ENCODE results near the gene PDE8A. TPM values are rescaled to one million over a fixed set of nuclear protein-coding genes. Genes with fewer than 3 reads are reported as not detected.
A peak's percentile ranks its signal among the peaks of the same experiment; 100 is the strongest.

PDE8A gene
- total RNA-seq, 1 donor from 2014 or later = 23.7 TPM

- Mint-ChIP-seq H3K9me3 (ENCODE audit: unreplicated experiment) (no peaks in the 10 kb centered on the region), H3K4me1 (ENCODE audit: unreplicated experiment) (peaks cover 24% of the 10 kb centered on the region), H3K27ac (ENCODE audit: unreplicated experiment) (no peak overlapping the region), H3K27me3 (ENCODE audit: unreplicated experiment) (no peaks in the 10 kb centered on the region), H3K36me3 (ENCODE audit: unreplicated experiment) (no peaks in the 10 kb centered on the region), H3K4me3 (ENCODE audit: unreplicated experiment) (no peak overlapping the region)
- DNase-seq (ENCODE audit: extremely low spot score, unreplicated experiment) = no peak
- no peak for TF ChIP-seq CTCF (IDR thresholded peaks at IDR 0.05)
Observed at GRCh38 chr15:85002517-85002916, 20.9 kb downstream of the PDE8A start.

- no peaks in the 10 kb centered on the region for H3K27me3 Mint-ChIP-seq (ENCODE audit: unreplicated experiment)
- no peak overlapping the region for H3K27ac Mint-ChIP-seq (ENCODE audit: unreplicated experiment)
- no peaks in the 10 kb centered on the region for H3K9me3 Mint-ChIP-seq (ENCODE audit: unreplicated experiment)
- TF ChIP-seq CTCF (IDR thresholded peaks at IDR 0.05) = no peak
- H3K4me1 Mint-ChIP-seq (ENCODE audit: unreplicated experiment) = peaks cover 26% of the 10 kb centered on the region
- DNase-seq (ENCODE audit: extremely low spot score, unreplicated experiment) = no peak
- H3K36me3 Mint-ChIP-seq (ENCODE audit: unreplicated experiment) = no peaks in the 10 kb centered on the region
- H3K4me3 Mint-ChIP-seq (ENCODE audit: unreplicated experiment) = no peak overlapping the region
Observed at GRCh38 chr15:85003593-85004312, 22.1 kb downstream of the PDE8A start.

GRCh38 chr15:85004550-85004949 lies 22.9 kb downstream of the PDE8A start:
- Mint-ChIP-seq H3K27me3 (ENCODE audit: unreplicated experiment) (no peaks in the 10 kb centered on the region), H3K9me3 (ENCODE audit: unreplicated experiment) (no peaks in the 10 kb centered on the region), H3K4me1 (ENCODE audit: unreplicated experiment) (peaks cover 26% of the 10 kb centered on the region), H3K36me3 (ENCODE audit: unreplicated experiment) (no peaks in the 10 kb centered on the region), H3K27ac (ENCODE audit: unreplicated experiment) (no peak overlapping the region), H3K4me3 (ENCODE audit: unreplicated experiment) (no peak overlapping the region)
- TF ChIP-seq CTCF (IDR thresholded peaks at IDR 0.05) = no peak
- no peak for DNase-seq (ENCODE audit: extremely low spot score, unreplicated experiment)

GRCh38 chr15:85005319-85005718 lies 23.7 kb downstream of the PDE8A start:
- peak; percentile 25 for TF ChIP-seq CTCF (IDR thresholded peaks at IDR 0.05)
- H3K27ac Mint-ChIP-seq (ENCODE audit: unreplicated experiment) = no peak overlapping the region
- H3K4me3 Mint-ChIP-seq (ENCODE audit: unreplicated experiment) = no peak overlapping the region
- H3K36me3 Mint-ChIP-seq (ENCODE audit: unreplicated experiment) = no peaks in the 10 kb centered on the region
- H3K4me1 Mint-ChIP-seq (ENCODE audit: unreplicated experiment) = peaks cover 20% of the 10 kb centered on the region
- H3K27me3 Mint-ChIP-seq (ENCODE audit: unreplicated experiment) = no peaks in the 10 kb centered on the region
- no peak for DNase-seq (ENCODE audit: extremely low spot score, unreplicated experiment)
- H3K9me3 Mint-ChIP-seq (ENCODE audit: unreplicated experiment) = no peaks in the 10 kb centered on the region

GRCh38 chr15:85005746-85006145 lies 24.1 kb downstream of the PDE8A start:
- H3K27ac Mint-ChIP-seq (ENCODE audit: unreplicated experiment) = no peak overlapping the region
- H3K36me3 Mint-ChIP-seq (ENCODE audit: unreplicated experiment) = no peaks in the 10 kb centered on the region
- TF ChIP-seq CTCF (IDR thresholded peaks at IDR 0.05) = no peak
- no peaks in the 10 kb centered on the region for H3K9me3 Mint-ChIP-seq (ENCODE audit: unreplicated experiment)
- H3K4me1 Mint-ChIP-seq (ENCODE audit: unreplicated experiment) = peaks cover 20% of the 10 kb centered on the region
- no peaks in the 10 kb centered on the region for H3K27me3 Mint-ChIP-seq (ENCODE audit: unreplicated experiment)
- H3K4me3 Mint-ChIP-seq (ENCODE audit: unreplicated experiment) = no peak overlapping the region
- no peak for DNase-seq (ENCODE audit: extremely low spot score, unreplicated experiment)

All from osteocyte (in vitro differentiated cells).